Calu3 (cell line): ENCODE data around the gene C1QTNF6. TPM values are rescaled to one million over a fixed set of nuclear protein-coding genes. Genes with fewer than 3 reads are reported as not detected.

Experiments
- BruUV-seq: library from RNA; stranded (reverse); fragments of 400-500 nt; replicated peaks from 2 replicates; lab custom pipeline; 2021; lab: Mats Ljungman, UMichigan
- CTCF ChIA-PET: fragments of 300-600 bp; sonication (Branson Sonifier 250); formaldehyde crosslinking; loops from one replicate; lab custom pipeline; 2022; ENCODE audit warnings: antibody characterized with exemption; lab: Charles Lee
- DNase-seq: peaks from one replicate; pipeline ENCODE4 v3.0.0; 2022
- H3K27ac Mint-ChIP-seq: one replicate; pipeline ENCODE4 v1.8.0; 2022; ENCODE audit warnings: mixed read lengths; ENCODE audit not compliant: unreplicated experiment
- H3K27me3 Mint-ChIP-seq: one replicate; pipeline ENCODE4 v1.8.0; 2022; ENCODE audit warnings: mixed read lengths; ENCODE audit not compliant: unreplicated experiment
- H3K36me3 Mint-ChIP-seq: one replicate; pipeline ENCODE4 v1.8.0; 2022; ENCODE audit warnings: mild to moderate bottlenecking, moderate library complexity, mixed read lengths; ENCODE audit not compliant: insufficient read depth, unreplicated experiment
- H3K4me1 Mint-ChIP-seq: one replicate; pipeline ENCODE4 v1.8.0; 2022; ENCODE audit warnings: mild to moderate bottlenecking, low read depth, mixed read lengths; ENCODE audit not compliant: unreplicated experiment
- H3K4me3 Mint-ChIP-seq: one replicate; pipeline ENCODE4 v1.8.0; 2022; ENCODE audit warnings: mild to moderate bottlenecking, low read depth, moderate library complexity, mixed read lengths; ENCODE audit not compliant: unreplicated experiment
- H3K9me3 Mint-ChIP-seq: one replicate; pipeline ENCODE4 v1.8.0; 2022; ENCODE audit warnings: low read depth, mixed read lengths; ENCODE audit not compliant: unreplicated experiment
- CTCF ChIP-seq: fragments of 200-600 bp; IDR thresholded peaks from one replicate; pipeline ENCODE4 v1.8.0; 2022; ENCODE audit warnings: antibody characterized with exemption; ENCODE audit not compliant: unreplicated experiment
- intact Hi-C: fragments of 100-400 bp; cut with micrococcal nuclease; formaldehyde crosslinking; loops from one replicate; pipeline ENCODE4 v1.10.0; 2022; ENCODE audit not compliant: unreplicated experiment
- total RNA-seq: library from RNA; stranded (reverse); gene quantifications from 2 replicates; pipeline ENCODE4 v1.2.3, GENCODE V29; 2022

The C1QTNF6 gene
- total RNA-seq, 1 experiment from 2014 or later = 6.2 TPM

GRCh38 chr22:37186997-37187522 is 987 bp downstream of the C1QTNF6 start:
- Mint-ChIP-seq H3K9me3 (no peaks in the 10 kb centered on the region), H3K36me3 (peaks cover 14% of the 10 kb centered on the region), H3K4me3 (peak overlapping the region; percentile 67), H3K4me1 (peaks cover 56% of the 10 kb centered on the region), H3K27me3 (no peaks in the 10 kb centered on the region), H3K27ac (peak overlapping the region; percentile 95)
- intact Hi-C loops = no loop called here
- CTCF ChIA-PET = interaction anchor here (0.7 to 3.0 kb wide), 3 partner anchors 10 to 64 kb away, joined by 4 to 12 read pairs (median 9); no protein-coding TSS in a partner anchor
- no peak for DNase-seq
- no peak for TF ChIP-seq CTCF
- TSS peak; percentile 43 for BruUV-seq

DNA sequence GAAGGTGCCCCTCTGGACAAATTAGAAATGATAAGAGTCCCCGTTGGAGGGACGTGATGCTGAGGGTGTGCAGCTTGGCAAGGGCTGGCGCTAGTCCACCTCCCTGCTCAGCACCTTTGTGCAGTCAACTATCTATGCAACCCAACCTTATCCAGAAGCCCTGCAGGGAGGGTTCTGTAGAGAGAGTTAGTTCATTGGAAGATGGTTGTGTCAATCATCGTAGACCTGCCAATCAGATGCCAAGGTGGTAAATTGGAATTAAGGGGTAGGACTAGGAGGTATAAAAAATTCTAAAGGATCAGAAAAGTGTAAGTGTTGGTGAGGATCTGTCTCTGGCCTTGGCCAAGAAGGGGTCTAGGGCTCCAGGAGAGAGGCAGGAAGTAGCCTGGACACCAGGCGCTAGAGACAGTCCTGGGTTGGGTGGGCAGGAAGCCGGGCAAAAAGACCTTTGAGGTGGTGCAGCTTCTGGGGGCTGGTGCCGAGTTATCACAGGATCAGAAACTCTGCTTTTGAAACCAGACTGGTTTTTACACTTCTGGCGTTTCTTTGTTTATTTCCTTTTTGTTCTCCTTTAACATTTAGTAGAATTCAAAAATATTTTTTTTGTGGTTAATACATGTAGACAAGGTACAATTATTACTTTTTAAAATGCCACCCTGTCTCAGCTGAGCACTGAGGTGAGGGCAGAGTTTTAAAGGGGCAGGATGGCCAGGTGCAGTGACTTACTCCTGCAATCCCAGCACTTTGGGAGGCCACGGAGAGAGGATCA is 1.6 kb downstream of the C1QTNF6 start:
- Mint-ChIP-seq H3K27me3 (no peaks in the 10 kb centered on the region), H3K36me3 (peaks cover 14% of the 10 kb centered on the region), H3K27ac (peak overlapping the region; percentile 85), H3K4me1 (peaks cover 56% of the 10 kb centered on the region), H3K4me3 (peak overlapping the region; percentile 32), H3K9me3 (no peaks in the 10 kb centered on the region)
- DNase-seq = peak; percentile 51
- intact Hi-C loops = no loop called here
- CTCF ChIA-PET = interaction anchor here (1.1 kb wide), 1 partner anchor 13 kb away, joined by 12 read pairs; no protein-coding TSS in a partner anchor
- no TSS peak for BruUV-seq
- TF ChIP-seq CTCF = no peak

DNA sequence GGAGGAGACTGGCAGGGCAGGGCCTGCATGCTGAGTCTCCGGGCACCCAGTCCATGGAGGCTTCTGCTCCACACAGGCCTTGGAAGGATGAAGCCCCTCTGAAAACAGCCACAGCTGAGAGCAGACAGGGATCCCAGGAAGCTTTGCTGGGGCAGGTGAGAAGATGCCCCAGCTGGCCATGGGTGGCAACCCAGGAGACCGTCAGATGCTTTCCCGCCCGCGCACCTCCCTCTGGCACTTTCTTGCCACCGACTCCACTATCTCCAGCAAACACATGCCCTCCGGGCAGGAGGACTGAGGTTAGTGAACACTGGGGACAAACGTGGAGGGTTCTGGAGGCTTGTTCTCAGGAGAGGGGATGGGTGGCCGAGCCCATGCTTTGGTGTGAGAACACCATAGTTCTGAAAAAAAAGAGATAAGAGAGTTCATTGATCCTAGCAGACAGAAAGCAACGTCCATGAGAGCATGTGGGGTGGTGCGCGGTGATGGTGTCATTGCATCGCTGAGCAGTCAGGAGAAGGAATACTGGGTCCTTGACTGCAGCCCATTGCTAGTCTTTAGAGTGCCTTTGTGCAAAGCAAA is 2.3 kb downstream of the C1QTNF6 start:
- intact Hi-C loops = no loop called here
- TF ChIP-seq CTCF = no peak
- Mint-ChIP-seq H3K4me3 (peak overlapping the region; percentile 32), H3K4me1 (peaks cover 56% of the 10 kb centered on the region), H3K9me3 (no peaks in the 10 kb centered on the region), H3K27ac (peak overlapping the region; percentile 85), H3K36me3 (peaks cover 20% of the 10 kb centered on the region), H3K27me3 (no peaks in the 10 kb centered on the region)
- DNase-seq = no peak
- no TSS peak for BruUV-seq
- CTCF ChIA-PET = no interaction called here

- CTCF ChIA-PET = no interaction called here
- intact Hi-C loops = no loop called here
These were observed 3.1 kb downstream of the C1QTNF6 start for GRCh38 chr22:37184816-37185541.

More at GRCh38 chr22:37184816-37185541, 3.1 kb downstream of the C1QTNF6 start:
- no peak overlapping the region for H3K27ac Mint-ChIP-seq
- H3K4me1 Mint-ChIP-seq = peaks cover 48% of the 10 kb centered on the region
- BruUV-seq = no TSS peak
- DNase-seq = no peak
- no peaks in the 10 kb centered on the region for H3K27me3 Mint-ChIP-seq
- no peak for TF ChIP-seq CTCF
- H3K9me3 Mint-ChIP-seq = no peaks in the 10 kb centered on the region
- no peak overlapping the region for H3K4me3 Mint-ChIP-seq
- H3K36me3 Mint-ChIP-seq = peaks cover 20% of the 10 kb centered on the region
